Skin epidermis (tissue), 12 donors: ENCODE results near the gene SLC39A3.
"Not testable (repeated sequence)": the region's sequence is repeated elsewhere in the genome, so short reads cannot be mapped to it uniquely, and the experiment has no call there.

Experiments used
- H3K27ac ChIP-seq, 21 experiments: fragments of 200-600 bp; sonication (generic) in 11 of 21; one replicate each; pipeline ENCODE4 v1.5.0; 2020; ENCODE audit warnings: mild to moderate bottlenecking in 3 of 21, inconsistent platforms in 2 of 21, moderate library complexity in 2 of 21
- H3K4me3 ChIP-seq, 7 experiments: fragments of 200-600 bp; sonication (generic) in 2 of 7; one replicate each; pipeline ENCODE4 v1.5.0; 2020; ENCODE audit warnings: inconsistent platforms in 2 of 7, mild to moderate bottlenecking in 2 of 7, moderate library complexity in 1 of 7

SLC39A3 gene

DNA sequence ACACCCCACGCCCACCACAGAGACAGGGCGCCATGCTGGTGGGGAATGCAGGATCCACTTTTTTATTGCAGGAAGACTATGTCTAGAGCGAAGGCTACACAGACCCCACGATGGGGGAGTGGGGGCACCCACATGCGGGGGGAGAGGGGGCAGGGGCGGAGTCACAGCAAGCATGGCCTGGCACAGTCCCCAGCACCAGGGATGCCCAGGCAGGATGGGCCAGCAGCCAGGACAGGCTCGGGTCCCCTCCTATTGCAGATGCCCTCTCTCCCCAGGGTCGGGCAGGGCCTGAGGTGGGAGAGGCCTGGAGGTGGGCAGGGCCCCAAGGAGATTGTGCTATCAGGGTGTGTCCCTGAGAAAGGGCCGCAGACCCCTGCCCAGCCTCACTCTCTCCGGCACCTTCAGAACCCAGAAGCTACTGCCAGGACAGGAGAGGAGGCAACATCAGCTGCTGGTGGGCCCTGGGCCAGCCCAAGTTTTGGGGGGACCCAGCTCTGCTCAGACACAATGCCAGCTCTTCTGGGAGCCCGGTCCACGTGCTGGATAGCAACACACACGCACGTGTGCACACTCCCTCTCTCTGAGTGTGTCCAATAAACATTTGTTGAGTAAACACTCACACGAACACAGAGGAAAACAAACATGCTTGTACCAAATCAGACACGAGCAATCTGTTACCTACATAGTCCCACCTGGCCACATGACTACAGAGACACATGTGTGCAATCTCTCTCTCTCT lies 25.1 kb downstream of the SLC39A3 start:
- H3K4me3 ChIP-seq = no peak overlapping the region
- no peak overlapping the region for H3K27ac ChIP-seq

- not testable (repeated sequence) for H3K4me3 ChIP-seq, H3K27ac ChIP-seq
Observed at GRCh38 chr19:2714102-2714501, 25.7 kb downstream of the SLC39A3 start.

DNA sequence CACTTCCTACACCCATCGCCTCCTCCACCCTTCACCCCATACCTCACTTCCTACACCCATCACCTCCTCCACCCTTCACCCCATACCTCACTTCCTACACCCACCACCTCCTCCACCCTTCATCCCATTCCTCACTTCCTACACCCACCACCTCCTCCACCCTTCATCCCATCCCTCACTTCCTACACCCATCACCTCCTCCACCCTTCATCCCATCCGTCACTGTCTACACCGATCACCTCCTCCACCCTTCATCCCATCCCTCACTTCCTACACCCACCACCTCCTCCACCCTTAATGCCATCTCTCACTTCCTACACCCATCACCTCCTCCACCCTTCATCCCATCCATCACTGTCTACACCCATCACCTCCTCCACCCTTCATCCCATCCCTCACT lies 26.6 kb downstream of the SLC39A3 start:
- not testable (repeated sequence) for H3K4me3 ChIP-seq, H3K27ac ChIP-seq

- no peak overlapping the region for H3K27ac ChIP-seq
- H3K4me3 ChIP-seq = no peak overlapping the region
Observed at GRCh38 chr19:2711875-2712205, 28.0 kb downstream of the SLC39A3 start.

- Histone ChIP-seq H3K4me3 (no peak overlapping the region), H3K27ac (no peak overlapping the region)
Observed at GRCh38 chr19:2711172-2711874, 28.5 kb downstream of the SLC39A3 start.

GRCh38 chr19:2706251-2706650 lies 33.6 kb downstream of the SLC39A3 start:
- Histone ChIP-seq H3K27ac (no peak overlapping the region), H3K4me3 (no peak overlapping the region)

DNA sequence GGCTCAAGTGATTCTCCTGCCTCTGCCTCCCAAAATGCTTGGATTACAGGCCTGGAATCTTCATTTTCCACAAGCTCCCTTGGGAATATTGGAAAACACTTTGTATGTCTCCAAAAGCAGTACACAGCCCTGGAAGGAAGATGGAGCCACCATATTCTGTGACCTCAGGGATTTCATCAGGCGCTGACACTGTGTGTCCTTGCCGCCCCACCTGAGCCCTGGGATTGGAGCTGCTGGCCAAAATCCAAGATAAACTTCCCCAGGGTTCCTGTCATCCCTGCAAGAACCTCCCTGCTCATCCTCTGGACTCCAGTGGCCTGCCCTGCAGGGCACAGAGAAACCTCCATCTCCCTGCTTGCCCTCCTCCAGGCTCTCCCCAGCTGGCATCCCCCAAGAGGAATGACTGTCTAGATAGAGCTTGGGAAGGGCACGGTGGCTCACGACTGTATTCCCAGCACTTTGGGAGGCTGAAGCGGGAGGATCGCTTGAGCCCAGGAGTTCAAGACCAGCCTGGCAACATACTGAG lies 36.1 kb downstream of the SLC39A3 start:
- no peak overlapping the region for H3K4me3 ChIP-seq

DNA sequence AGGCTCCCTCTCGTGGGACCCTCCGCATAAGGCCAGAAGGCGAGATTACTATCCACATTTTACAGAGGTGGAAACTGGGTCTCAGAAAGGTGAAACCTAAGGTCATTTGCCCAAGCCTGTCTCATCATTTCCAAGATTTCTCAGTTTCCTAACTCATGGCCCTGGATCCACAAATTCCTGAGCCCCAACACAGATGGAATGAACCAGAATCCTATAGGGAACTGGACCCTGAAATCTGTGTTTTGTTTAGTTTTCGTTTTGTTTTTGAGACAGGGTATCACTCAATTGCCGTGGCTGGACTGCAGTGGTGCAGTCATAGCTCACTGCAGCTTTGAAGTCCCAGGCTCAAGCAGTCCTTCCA lies 36.8 kb downstream of the SLC39A3 start:
- H3K4me3 ChIP-seq = peak overlapping the region in 4 of 7 experiments; percentile 34 to 53 (median 44)
- no peak overlapping the region for H3K27ac ChIP-seq

More for the DNA sequence above, 36.1 kb downstream of the SLC39A3 start:
- no peak overlapping the region for H3K27ac ChIP-seq

GRCh38 chr19:2702170-2703076 lies 37.4 kb downstream of the SLC39A3 start, which contains the start of gene GNG7:
Gene GNG7, minus strand, starts transcription at chr19:2702694. Its CDS starts 182,006 bp downstream, at chr19:2520688.
- Histone ChIP-seq H3K4me3 (peak within 1 kb of the TSS; percentile 27 to 57 (median 44)), H3K27ac (peak within 1 kb of the TSS in 7 of 21 experiments; percentile 28 to 72 (median 54))

DNA sequence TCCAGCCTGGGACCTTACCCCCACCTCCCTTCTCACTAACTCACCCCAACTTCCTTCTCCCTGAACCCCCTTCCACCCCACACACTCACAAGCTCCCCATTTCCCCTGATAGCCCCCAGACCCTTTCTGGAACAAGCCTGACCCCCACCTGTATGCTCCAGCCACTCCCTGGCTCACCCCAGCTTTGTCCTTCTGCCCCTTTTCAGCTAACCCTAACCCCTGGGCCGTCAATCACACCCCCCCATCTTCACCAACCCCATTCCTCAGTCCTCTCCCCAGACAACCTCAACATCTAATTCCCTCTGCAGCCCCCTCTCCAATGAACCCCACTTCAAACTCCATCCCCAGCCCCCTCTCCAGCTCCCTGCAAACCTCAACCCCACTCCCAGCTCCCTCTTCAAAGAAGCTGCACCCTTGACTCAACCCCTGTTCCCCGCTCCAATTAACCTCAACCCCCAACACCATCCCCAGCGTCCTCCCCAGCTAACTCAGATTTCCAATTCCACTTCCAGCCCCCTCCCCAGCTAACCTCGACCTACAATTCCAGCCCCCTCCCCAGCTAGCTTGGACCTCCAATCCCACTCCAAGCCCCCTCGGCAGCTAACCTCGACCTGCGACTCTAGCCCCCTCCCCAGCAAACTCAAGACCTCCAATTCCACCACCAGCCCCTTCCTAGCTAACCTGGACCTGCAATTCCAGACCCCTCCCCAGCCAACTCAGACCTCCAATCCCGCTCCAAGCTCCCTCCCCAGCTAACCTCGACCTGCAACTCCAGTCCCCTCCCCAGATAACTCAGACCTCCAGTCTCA lies 38.3 kb downstream of the SLC39A3 start:
- Histone ChIP-seq H3K27ac (peak overlapping the region in 5 of 21 experiments; percentile 44 to 72 (median 58)), H3K4me3 (peak overlapping the region in 6 of 7 experiments; percentile 30 to 57 (median 44))

GRCh38 chr19:2700660-2701360 lies 39.0 kb downstream of the SLC39A3 start:
- Histone ChIP-seq H3K4me3 (no peak overlapping the region), H3K27ac (peak overlapping the region in 1 of 21 experiments; percentile 72)

DNA sequence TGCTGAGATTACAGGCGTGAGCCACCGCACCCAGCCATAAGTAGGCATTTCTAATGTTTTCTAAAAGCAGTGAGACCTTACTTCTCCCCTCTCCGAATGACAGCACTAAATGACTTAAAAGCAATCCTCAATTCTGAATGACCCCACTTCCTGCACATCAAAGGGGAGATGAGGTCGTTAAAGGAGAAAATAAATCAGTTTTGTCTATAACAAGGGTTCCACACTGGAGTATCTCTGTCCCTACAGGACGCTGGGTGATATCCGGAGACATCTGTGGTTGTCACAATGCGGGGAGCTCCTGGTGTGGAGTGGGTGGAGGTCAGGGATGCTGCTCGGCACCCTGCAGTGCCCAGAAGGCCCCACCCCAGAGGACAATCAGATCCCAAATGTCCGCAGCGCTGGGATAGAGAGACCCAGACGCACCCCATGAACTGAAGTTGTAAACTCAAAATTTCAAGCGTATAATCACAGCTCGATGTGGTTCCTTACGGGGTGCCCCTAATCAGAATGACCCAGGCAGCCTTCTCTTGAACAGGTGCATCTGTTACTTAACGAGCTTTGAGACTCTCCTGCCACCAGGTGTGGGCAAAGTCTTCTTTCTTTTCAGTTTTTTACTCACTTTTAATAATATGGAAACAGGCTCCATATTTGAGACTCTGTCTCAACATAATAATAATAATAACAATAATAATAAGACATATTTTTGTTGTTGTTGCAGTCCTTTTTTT lies 40.2 kb downstream of the SLC39A3 start:
- H3K4me3 ChIP-seq = no peak overlapping the region
- peak overlapping the region in 2 of 21 experiments; percentile 36 to 60 for H3K27ac ChIP-seq

GRCh38 chr19:2694196-2694595 lies 45.6 kb downstream of the SLC39A3 start:
- Histone ChIP-seq H3K27ac (peak overlapping the region in 3 of 21 experiments; percentile 16 to 49 (median 47)), H3K4me3 (no peak overlapping the region)

- H3K27ac ChIP-seq = no peak overlapping the region
Observed at GRCh38 chr19:2693492-2694160, 46.2 kb downstream of the SLC39A3 start.

GRCh38 chr19:2691951-2692350 lies 47.9 kb downstream of the SLC39A3 start:
- no peak overlapping the region for H3K27ac ChIP-seq
- H3K4me3 ChIP-seq = no peak overlapping the region

More at GRCh38 chr19:2693492-2694160, 46.2 kb downstream of the SLC39A3 start:
- no peak overlapping the region for H3K4me3 ChIP-seq

GRCh38 chr19:2690856-2691255 lies 49.0 kb downstream of the SLC39A3 start:
- no peak overlapping the region for H3K27ac ChIP-seq
- H3K4me3 ChIP-seq = no peak overlapping the region

GRCh38 chr19:2686360-2686759 lies 53.5 kb downstream of the SLC39A3 start:
- Histone ChIP-seq H3K27ac (no peak overlapping the region), H3K4me3 (no peak overlapping the region)
